ENCODE results near the gene SLX4. TPM values are rescaled to one million over a fixed set of nuclear protein-coding genes. Genes with fewer than 3 reads are reported as not detected.
"Not testable (repeated sequence)": the region's sequence is repeated elsewhere in the genome, so short reads cannot be mapped to it uniquely, and the experiment has no call there.

The SLX4 gene, protein sequence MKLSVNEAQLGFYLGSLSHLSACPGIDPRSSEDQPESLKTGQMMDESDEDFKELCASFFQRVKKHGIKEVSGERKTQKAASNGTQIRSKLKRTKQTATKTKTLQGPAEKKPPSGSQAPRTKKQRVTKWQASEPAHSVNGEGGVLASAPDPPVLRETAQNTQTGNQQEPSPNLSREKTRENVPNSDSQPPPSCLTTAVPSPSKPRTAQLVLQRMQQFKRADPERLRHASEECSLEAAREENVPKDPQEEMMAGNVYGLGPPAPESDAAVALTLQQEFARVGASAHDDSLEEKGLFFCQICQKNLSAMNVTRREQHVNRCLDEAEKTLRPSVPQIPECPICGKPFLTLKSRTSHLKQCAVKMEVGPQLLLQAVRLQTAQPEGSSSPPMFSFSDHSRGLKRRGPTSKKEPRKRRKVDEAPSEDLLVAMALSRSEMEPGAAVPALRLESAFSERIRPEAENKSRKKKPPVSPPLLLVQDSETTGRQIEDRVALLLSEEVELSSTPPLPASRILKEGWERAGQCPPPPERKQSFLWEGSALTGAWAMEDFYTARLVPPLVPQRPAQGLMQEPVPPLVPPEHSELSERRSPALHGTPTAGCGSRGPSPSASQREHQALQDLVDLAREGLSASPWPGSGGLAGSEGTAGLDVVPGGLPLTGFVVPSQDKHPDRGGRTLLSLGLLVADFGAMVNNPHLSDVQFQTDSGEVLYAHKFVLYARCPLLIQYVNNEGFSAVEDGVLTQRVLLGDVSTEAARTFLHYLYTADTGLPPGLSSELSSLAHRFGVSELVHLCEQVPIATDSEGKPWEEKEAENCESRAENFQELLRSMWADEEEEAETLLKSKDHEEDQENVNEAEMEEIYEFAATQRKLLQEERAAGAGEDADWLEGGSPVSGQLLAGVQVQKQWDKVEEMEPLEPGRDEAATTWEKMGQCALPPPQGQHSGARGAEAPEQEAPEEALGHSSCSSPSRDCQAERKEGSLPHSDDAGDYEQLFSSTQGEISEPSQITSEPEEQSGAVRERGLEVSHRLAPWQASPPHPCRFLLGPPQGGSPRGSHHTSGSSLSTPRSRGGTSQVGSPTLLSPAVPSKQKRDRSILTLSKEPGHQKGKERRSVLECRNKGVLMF (N-terminal part only)
- total RNA-seq = 5.8 TPM

DNA sequence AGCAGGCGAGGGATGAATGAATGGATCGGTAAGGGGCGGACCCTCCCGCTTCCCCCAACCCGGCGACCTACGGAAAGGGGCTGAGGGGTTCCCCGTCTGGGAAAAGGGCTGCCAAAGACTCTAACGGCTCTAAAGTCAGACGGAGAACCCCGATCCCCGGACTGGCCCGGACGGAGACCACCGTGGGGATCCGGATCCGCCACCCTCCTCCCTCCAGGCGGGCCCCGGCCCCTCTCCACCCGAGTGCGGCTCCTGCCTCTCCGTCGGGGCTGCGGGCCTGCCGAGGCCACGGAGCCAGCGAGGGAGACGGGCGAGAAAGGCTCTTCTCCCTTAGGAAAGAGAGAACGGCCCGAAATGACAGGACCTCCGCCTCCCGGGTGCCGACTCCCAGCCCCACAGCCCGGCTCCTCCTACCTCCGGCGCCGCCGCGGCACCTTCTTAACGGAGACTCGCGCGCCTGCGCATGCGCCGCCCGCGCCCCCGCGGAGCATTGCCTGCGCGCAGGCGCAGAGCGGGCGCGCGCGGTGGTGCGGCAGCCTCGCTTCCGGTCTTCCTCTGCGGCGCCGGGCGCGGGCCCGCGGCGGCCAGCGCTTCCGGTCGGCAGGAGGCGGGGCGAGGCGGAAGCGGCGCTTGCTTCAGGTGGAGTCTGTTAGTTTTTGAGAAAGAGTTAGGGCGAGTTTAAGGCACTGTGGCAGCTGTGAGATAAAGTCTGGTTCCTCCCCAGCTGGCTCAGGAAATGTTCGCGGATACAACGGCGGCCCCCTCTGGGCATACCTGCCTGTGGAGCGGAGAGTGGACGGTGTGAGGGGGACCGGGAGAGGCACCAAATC lies at the start of gene SLX4:
Gene SLX4 (minus strand): TSS at position 461 of the 830 bp plus-strand sequence. CDS start 2,642 bp downstream, outside the sequence.
- peak; percentile 87 for DNase-seq (ENCODE audit: low spot score)

DNA sequence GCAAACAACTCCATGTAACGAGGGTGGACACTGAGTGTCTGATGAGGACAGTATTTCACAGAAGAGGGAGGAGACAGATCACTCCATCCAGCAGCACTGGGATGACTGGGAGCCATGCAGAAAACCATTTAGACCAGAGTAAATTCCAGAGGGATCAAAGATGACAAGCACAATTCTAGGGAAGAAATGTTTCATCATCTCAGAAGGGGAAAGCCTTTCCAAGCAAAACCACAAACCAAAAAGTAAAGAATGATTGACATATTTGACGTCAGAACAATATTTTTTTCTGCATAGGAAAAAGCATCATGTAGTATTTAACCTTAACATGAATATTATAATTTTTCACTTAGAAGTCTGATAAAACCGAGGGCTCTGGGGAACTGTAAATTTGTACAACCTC lies 47.8 kb upstream of the SLX4 start:
- DNase-seq (ENCODE audit: low spot score) = no peak

DNA sequence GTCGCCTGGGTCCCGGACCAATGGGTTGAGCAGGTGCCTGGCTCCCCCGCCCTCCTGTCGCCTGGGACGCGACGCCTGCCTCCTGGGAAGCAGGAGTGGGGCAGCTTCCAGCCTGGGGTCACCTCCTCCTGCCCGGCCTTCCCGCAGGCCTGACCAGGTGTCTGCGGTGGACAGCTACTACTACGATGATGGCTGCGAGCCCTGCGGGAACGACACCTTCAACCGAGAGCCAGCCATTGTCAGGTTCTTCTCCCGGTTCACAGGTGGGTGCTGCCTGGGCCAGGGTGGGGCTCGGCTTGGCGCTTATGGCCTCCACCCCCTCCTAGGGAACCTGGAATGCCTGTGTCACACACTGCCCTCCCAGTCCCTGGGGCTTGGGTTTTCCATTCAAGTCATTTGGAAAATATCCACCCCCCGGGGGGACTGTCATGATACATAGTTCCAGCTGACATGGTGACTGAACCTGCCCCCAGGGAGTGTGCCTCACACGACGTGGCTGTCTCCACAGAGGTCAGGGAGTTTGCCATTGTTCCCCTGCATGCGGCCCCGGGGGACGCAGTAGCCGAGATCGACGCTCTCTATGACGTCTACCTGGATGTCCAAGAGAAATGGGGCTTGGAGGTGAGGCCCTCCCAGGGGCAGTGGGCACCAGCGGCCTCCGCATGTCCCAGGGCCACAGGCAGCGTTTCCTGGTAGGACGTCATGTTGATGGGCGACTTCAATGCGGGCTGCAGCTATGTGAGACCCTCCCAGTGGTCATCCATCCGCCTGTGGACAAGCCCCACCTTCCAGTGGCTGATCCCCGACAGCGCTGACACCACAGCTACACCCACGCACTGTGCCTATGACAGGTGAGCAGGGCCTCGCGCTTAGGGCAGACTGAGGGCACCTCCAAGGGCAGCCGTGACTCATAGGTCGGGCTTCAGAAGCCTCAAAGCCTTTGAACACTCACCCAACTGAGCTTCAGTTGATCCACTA lies 45.4 kb upstream of the SLX4 start:
- DNase-seq (ENCODE audit: low spot score) = no peak

DNA sequence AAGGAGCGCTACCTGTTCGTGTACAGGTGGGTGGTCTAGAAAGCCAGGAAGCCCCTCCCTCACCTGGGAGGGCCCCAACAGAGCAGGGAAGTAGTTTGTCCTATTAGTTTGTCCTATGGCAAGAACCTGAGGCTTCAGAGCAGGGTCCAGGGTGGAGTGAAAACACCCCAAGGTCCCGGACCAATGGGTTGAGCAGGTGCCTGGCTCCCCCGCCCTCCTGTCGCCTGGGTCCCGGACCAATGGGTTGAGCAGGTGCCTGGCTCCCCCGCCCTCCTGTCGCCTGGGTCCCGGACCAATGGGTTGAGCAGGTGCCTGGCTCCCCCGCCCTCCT lies 44.7 kb upstream of the SLX4 start:
- not testable (repeated sequence) for DNase-seq (ENCODE audit: low spot score)

DNA sequence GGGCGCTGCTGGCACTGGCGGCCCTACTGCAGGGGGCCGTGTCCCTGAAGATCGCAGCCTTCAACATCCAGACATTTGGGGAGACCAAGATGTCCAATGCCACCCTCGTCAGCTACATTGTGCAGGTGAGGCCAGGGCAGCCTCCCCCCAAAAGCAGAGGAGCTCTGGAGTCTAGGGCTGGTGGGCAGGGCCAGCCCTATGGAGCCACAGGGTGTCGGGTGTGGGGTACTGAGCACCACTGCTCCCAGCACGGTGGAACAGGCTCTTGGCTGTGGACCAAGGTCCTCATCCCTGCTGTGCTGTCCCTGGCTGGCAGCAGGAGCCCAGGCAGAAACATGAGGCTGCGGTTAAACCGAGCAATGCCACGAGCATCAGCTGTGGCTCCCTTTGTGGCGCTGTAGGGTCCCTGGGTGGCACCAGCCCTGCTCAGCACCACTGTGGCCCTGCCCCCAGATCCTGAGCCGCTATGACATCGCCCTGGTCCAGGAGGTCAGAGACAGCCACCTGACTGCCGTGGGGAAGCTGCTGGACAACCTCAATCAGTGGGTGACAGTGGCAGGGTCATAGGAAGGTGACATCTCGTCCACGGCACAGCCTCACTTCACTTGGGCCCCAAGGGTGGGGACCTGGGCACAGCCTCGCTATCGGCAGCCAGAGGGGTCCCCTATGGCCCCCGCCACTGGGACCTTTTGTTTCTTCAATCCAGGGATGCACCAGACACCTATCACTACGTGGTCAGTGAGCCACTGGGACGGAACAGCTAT lies 44.2 kb upstream of the SLX4 start:
- DNase-seq (ENCODE audit: low spot score) = no peak

DNA sequence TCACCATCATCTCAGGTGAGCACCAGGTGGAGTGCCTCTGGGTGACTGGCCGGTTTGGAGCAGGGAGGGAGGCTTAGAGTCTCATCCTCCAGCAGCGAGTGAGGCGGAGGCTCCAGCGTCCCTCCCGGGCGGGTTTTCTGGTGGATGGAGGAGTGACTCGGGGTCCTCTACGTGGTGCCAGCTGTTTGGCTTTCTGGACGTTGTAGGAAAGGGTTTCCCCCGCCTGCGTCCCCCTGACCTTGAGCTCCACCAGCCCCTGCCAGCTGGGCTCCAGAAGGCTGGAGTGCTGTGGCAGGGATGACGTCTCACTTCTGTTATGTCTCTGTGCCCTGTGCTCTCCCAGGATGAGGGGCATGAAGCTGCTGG lies 43.6 kb upstream of the SLX4 start:
- DNase-seq (ENCODE audit: low spot score) = no peak

DNA sequence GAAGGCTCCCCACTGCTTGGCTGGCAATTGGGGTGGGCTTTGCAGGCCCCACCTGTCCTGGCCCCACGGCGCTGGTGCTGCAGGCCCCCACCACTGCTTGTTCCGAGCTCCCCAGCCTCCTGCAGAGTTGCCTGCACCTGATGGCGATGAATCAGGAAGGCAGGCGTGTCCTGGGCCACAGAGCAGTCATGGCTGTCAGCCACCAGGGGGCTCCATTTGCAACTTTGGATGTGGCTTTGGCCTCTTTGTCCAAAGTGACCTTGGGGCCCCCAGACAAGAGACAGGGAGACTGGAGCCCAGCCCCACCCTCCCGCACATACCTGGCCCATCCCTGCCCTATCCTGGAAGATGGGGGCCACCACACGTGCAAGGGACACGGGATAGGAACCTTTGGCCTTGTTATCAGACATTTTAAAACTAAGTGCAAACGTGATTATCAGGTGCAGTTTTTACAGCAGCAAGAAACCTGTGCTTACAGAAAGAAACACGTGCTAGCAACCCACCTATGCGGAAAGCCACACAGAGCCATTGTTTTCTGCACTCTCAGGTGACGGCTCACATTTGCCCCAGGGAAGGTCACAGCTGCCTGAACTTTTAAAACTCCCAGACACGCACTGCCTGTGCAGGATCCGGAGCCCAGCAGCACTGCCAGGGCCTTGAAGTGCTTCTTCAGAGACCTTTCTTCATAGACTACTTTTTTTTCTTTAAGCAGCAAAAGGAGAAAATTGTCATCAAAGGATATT lies 43.0 kb upstream of the SLX4 start, which contains the start of gene DNASE1:
Gene DNASE1 (plus strand): TSS at position 443 of the 743 bp plus-strand sequence. CDS start 683 bp downstream, outside the sequence.
- DNase-seq (ENCODE audit: low spot score) = no peak

DNA sequence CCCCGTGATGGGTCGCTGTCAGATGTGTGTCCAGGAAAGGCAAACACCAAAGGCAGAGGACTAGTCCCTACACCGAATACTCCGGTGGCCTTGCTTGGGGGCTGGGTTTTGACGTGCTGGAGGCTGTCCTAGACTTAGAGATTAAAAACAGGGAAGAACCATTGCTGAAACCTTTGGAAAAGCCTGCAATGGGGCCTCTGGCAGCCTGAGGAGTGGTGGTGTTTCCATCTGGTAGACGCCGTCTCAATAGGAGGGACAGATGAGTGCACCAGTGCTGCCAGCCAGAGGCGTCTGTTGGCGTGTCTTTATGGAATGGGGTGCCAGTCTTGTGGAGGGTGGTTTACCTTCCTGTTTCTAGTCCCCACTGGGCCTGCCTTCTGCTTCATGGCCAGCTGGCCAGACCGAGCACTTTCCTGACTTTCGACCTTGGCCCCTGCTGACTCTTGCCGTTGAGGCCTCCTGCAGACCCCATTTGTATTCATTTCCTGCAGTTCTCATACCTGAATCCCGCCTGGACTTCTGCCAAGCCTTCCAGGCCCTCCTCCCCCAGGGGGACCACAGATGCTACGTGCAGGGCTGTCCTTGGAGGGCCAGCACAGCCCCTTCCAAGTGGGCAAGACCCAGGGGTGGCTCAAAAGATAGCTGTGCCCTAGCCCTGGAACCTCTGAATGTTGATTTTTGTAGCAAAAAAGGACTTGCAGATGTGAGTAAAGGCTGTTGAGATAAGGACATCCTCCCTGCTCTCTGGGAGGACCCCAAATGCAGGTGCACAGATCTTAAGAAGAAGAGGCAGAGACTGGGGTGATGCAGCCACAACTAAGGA lies 41.2 kb upstream of the SLX4 start:
- DNase-seq (ENCODE audit: low spot score) = no peak

DNA sequence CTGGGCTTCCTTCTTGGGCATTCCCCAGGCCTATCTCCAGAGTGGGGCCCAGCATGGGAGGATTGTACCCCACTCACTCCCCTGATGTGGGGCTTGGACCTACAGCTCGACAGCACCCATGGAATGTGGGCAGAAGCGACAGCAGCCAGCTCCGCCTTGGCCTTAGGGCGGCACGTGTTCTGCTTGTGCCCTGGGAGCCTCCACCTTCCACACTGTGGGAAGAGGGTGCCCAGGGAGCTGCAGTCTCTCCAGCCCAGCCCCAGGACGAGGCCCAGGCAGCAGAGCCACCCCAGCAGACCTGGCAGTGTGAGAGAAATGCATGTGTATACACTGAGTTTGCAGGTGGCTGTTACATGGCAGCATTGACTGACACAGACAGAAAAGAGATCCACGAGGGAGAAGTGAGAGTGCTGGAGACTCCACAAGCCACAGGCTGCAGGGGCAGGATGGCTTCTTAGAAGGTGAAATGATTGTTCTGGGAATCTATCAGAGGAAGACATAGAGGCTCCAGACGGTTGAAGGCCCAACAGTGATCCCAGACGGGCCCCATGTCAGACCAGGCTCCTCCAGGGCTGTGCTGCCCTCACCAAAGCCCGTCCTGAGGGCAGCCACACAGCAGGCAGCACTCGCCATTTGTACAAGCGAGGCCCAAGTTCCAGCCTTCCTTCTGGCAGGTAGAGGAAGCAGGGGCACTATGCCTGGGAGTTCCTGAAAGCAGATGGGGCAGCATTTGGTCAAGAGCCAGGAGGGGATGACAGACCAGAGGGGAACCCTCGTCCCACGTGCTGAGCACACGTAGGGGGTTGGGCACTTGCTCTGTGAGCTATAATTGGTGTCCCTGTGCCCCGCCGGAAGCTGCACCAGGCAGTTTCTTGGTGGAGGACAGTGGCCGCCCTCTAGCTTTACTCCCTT lies 40.3 kb upstream of the SLX4 start:
- no peak for DNase-seq (ENCODE audit: low spot score)

DNA sequence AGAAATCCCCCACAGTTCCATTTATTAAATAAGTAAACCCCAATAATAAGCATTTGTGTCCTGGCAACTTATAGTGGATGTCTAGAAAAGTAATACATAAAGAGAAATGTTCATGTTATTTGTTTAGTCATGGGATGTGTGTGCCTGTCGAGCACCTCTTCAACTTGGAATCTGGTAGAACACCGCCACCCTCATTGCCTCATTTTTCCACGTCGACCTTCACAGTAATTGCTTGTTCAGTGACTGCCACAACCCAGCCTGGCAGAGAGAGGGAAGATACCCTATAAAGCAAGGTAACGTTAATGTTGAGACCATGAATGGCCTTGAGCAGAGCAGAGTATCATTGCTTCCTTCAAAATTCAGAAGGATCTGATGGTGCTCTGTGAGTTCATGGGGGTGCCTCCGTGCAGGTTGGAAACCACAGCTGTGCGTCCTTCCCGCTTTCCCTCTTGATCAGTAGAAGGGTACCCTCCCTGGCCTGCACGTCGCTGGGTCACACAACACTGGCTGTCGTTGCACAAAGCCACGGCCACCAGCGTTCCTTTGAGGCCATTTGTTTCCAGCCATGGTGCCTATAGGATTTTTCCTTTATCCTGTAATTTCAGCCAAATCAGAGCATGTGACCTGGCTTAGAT lies 39.3 kb upstream of the SLX4 start:
- peak; percentile 24 for DNase-seq (ENCODE audit: low spot score)

DNA sequence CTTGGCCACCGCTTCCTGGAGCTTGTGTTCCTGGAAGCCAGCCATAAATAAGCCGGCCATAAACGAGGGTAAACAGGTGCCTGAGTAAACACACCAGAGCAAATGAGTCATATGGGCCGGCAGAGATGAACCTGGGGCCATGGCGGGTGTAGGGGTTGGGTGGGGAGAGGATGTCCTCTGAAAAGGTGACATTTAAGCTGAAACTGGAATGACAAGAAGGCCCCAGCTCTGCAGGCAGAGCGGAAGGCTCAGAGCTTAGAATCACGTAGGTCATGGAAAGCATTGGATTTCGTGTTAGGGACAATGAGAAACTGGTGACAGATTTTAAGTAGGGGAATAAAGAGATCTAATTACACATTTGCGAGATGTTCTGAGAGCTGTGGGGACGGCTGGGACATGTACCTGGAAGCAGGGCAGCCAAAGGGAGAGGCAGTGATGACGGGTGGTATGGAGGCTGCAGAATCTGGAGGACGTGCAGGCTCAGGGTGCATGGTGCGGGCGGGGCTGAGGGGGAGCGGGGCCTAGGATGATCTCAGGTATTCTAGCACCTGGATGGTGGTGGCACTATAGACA lies 35.0 kb upstream of the SLX4 start:
- peak; percentile 75 for DNase-seq (ENCODE audit: low spot score)

DNA sequence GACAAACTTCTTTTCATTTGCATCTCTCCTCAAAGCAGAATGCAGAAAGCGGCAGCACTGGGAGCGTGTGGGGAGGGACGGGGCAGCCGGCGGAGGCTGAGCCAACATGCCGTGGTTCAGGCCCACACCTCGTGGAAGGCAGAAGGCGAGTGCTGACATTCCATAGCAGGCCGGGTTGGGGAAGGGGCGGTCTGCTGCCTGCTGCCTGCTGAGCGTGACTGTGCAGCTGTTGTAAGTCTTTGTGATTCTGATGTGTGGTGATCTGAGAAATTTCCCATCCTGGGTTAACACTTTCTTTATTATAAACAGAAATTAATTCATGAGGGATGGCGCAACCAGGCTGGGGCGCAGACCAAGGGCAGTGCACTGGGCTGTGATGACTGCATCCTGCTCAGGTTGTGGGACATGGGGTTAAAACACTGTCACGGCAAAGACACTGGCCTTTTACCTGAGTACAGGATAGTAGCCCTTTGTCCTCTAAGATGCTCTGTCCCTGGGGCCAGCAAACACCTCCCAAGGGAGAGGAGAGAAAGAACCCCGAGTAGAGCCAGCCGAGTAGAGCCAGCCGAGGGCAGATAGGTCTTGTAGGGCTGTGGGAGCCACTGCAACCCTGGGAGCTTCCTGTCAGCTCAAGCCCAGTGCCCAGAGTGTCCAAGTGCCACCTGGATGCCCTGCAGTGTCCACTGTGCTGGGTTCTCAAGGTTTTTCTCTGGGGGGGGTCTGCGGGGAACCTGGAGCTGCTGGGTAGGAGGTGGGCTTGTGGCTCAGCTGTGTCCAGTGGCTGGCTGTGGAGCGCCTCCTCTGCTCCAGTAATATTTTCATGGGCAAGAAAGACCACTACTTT lies 34.3 kb upstream of the SLX4 start:
- DNase-seq (ENCODE audit: low spot score) = peak; percentile 36

DNA sequence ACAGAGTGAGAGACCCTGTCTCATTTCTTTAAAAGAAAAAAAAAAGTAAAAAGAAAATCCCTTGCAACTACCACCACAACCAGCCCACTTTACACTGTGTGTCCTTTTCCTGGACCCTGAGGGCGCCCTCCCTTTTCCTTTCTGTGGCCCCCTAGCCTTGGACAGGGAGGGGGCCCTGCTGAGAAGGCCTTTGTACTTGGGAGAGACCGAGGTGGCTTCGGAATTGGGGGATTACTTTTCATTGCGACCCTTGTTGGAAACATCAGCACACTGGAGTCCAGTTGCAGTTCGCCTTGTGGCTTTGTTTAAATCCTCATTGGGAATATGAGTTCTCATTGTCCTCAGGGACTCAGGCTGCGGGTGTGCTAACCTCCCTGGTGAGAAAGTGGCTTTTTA lies 33.7 kb upstream of the SLX4 start:
- peak; percentile 25 for DNase-seq (ENCODE audit: low spot score)

DNA sequence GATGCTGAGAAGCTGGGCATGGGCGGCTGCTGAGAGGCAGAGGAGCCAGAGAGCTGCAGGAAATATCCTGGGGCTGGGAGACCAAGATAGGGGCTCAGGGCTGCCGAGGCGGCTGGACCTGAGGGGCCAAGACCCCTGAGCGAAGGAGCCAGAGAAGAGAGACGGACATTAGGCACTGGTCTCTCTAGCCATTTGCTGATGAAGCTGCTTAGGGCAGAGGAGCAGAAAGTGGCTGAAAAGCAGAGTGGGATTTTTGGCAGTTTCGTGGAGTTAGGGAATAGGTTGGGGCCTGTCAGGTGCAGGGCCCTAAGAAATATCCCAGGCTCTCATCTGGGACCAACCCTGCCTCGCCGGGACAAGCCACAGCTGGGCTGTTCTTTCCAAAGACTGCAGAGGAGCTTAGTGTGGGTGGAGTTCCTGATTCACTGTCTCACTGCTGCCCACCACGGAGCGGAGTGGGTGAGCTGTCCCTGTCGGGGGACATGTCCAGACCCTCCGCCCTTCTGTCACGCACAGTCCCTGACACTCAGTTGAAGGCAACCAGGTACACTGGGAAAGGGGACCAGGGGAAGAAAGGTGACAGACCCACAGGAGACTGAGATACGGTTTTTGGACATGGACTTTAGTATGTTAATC lies 31.8 kb upstream of the SLX4 start:
- DNase-seq (ENCODE audit: low spot score) = no peak

Data from ureter (tissue), 1 donor.